KOPT-K1 (cell line): ENCODE results near the gene IGFL1.
"Not testable (repeated sequence)": the region's sequence is repeated elsewhere in the genome, so short reads cannot be mapped to it uniquely, and the experiment has no call there.

Experiments
- H3K27ac ChIP-seq: fragments of 200-600 bp; sonication (generic); 2 replicates; pipeline ENCODE4 v1.5.1; 2016; ENCODE audit warnings: antibody characterized with exemption, mild to moderate bottlenecking, low read depth, low read length; ENCODE audit not compliant: poor library complexity, severe bottlenecking
- H3K36me3 ChIP-seq: fragments of 200-600 bp; sonication (generic); 2 replicates; pipeline ENCODE4 v1.5.1; 2017; ENCODE audit warnings: antibody characterized with exemption, mild to moderate bottlenecking, low read length, moderate library complexity; ENCODE audit not compliant: insufficient read depth
- H3K9me3 ChIP-seq: fragments of 200-600 bp; sonication (generic); 2 replicates; pipeline ENCODE4 v1.5.1; 2017; ENCODE audit warnings: antibody characterized with exemption, low read length, mild to moderate bottlenecking; ENCODE audit not compliant: insufficient read depth, poor library complexity, severe bottlenecking

The IGFL1 gene

DNA sequence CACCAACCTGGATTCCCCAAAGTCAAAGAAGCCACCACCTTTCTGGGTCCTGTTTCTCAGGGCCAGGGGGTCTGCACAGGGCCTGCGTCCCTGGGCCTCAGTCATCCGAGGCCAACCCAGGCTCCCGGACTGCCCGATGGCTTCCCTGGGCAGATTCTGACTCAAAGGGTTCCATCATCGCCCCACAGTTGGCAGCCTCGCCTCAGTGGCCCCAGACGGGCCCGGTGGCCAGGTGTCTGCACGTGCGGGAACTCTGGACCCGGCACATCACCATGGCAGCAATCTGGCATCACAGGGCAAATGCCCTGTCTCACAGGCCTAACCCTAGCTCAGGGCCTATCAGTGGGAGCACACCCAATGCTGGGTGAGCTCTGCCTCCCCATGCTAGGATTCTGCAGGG, 2.9 kb downstream of the IGFL1 start:
- no peaks in the 10 kb centered on the region for H3K36me3 ChIP-seq
- H3K27ac ChIP-seq, result no peak overlapping the region
- no peaks in the 10 kb centered on the region for H3K9me3 ChIP-seq

DNA sequence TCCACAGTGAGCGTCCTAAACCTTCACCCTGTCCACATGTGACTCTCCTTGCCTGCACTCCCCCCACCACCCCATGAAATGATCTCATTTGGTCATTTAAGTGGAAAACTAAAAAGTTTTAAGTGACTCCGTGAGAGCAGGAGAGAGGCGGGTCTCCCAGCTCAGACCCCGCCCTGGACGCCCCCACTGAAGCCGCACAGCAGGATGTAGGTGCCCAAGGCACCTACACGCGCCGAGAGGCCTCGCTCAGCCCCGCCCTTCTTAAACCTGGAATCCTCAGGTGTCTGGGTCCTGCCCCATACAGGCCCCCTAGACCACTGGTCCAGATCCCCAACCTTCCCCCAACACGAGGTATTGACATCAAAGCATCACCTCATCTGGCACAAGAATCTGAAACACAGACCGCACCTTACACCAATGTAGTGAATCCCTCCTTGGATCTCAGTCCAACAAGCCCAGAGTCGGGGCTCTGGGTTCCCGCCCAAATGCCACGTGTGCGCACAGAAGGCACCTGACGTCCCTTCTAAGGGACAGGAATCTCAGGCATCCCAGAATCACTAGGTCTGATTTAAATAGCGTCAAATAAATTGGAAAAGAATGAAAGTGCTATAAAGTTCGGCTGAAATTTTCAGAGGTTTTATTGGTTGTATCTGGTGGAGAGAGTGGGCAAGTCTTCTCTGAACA, 3.5 kb downstream of the IGFL1 start:
- Histone ChIP-seq H3K9me3 (no peaks in the 10 kb centered on the region), H3K36me3 (no peaks in the 10 kb centered on the region), H3K27ac (no peak overlapping the region)

DNA sequence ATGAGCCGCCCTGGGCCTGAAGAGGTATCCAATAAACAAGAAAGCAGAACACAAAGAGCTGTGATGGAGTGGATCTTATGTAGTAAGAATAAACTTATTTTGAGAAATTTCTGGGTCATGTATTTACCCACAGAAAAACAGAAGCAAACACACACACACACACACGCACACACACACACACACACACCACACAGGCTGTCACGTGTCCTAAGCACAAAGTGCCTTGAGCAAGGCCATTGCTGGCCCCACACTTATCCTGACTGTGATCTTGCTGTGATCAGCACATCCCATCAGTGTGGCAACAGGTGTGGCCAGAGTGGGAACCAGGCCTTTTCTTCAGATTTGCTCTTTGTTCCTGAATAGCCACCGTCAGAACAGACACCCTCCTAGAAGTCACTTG, 4.3 kb downstream of the IGFL1 start:
- not testable (repeated sequence) for H3K9me3 ChIP-seq, H3K27ac ChIP-seq, H3K36me3 ChIP-seq

DNA sequence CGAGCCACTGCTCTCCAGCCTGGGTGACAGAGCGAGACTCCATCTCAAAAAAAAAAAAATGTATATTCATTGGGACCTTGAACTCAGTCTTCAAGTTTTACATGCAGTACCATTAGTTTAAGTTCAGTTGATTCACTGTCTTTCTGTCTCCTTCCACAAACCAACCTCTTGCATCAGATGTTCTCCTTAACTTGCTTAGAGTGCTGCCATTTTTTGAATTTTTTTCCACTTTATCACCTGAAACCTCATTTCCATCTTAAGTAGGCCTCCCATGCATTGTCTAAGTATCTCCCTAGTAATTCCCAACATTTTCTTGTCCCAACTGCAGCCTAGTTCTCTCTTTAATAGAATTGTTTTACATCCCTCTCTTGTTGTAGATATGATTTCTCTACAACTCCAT, 8.6 kb downstream of the IGFL1 start:
- H3K9me3 ChIP-seq, H3K27ac ChIP-seq, H3K36me3 ChIP-seq: not testable (repeated sequence)

DNA sequence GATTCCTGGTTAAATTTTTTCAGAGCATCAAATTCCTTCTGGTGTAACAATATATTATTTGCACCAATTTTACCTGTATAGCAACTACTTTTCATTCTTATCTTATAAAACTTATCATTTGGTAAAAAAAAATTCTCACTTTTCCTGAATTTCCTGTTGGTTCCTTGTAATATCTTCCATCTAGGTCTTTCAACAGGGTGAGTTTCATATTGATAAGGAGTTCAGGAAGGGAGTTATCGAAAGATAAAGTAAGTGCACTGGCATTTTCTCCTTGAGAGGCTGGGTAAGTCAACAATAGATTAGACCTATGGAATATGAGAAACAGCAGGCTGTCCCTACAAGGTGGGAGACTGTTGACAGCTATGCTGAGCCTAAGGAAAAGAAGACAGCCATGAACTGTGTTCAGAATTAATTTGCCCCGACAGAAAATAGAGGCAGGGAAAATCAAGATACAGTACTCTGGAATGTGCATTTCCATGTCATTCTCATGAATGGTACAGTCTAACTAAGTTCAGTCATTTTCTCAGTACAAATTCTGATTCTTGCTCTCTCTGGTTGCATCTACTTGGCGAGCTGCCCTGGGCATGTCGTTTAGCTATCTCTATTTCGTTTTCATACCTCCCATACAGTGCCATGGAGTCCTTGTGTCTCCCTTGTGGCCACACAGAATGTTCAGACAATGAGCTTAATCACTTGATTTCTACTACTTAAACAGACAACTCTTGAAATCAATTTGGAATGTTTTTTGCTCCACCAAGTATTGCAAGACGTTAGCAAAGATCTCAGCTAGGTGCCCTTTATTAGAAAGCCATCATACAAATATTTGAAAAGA, 9.9 kb downstream of the IGFL1 start:
- H3K9me3 ChIP-seq, result no peaks in the 10 kb centered on the region
- no peaks in the 10 kb centered on the region for H3K36me3 ChIP-seq
- H3K27ac ChIP-seq, result no peak overlapping the region

DNA sequence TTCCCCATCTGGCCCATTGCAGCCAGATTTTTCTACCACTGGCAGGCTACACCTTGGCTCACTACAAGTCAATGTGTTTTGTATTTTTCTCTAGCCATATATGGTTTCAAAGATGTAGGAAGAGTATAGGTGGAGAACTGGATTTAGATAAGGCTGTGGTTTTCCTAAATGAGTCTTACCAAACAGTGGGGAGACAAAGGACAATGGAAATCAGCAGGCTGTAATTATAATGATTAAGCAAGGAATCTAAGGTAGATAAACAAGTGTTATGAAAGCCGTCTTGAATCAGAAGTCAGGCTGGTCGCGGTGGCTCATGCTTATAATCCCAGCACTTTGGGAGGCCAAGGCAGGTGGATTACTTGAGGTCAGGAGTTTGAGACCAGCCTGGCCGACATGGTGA, 11.2 kb downstream of the IGFL1 start:
- H3K27ac ChIP-seq, result no peak overlapping the region
- no peaks in the 10 kb centered on the region for H3K36me3 ChIP-seq
- no peaks in the 10 kb centered on the region for H3K9me3 ChIP-seq

DNA sequence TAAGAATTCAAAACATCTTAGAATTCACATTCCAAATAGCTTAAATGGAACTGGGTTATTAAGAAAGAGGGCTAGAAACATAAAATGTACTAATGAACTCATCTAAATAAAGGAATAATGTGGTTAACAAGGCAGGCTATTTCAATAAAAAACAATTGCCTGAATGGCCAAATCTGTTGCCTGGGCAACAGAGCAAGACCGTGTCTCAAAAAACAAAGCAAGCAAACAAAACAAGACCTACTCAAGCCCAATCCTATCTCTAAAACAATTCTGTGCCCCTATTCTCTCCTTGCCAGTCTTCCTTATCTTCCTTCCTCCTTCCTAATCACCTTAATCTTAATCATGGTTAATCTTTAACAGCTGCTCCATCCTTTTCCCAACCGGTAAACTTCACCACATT, 12.1 kb downstream of the IGFL1 start:
- H3K27ac ChIP-seq, result no peak overlapping the region
- no peaks in the 10 kb centered on the region for H3K36me3 ChIP-seq
- H3K9me3 ChIP-seq, result no peaks in the 10 kb centered on the region

DNA sequence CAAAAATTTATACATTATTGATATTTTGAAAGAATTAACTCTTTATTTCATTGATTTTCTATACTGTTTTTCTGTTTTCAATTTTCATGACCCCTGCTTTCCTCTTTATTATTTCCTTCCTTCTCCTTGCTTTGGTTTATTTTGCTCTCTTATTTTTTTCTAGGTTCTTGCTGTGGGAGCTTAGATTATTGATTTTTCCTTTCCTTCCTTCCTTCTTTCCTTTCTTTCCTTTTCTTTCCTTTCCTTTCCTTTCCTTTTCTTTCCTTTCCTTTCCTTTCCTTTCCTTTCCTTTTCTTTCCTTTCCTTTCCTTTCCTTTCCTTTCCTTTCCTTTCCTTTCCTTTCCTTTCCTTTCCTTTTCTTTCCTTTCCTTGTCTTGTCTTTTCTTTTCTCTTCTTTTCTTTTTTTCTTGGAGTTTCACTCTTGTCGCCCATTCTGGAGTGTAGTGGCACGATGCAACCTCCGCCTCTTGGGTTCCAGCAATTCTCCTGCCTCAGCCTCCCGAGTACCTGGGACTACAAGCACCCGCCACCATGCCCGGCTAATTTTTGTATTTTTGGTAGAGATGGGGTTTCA, 13.6 kb downstream of the IGFL1 start:
- H3K36me3 ChIP-seq, H3K9me3 ChIP-seq, H3K27ac ChIP-seq: not testable (repeated sequence)

DNA sequence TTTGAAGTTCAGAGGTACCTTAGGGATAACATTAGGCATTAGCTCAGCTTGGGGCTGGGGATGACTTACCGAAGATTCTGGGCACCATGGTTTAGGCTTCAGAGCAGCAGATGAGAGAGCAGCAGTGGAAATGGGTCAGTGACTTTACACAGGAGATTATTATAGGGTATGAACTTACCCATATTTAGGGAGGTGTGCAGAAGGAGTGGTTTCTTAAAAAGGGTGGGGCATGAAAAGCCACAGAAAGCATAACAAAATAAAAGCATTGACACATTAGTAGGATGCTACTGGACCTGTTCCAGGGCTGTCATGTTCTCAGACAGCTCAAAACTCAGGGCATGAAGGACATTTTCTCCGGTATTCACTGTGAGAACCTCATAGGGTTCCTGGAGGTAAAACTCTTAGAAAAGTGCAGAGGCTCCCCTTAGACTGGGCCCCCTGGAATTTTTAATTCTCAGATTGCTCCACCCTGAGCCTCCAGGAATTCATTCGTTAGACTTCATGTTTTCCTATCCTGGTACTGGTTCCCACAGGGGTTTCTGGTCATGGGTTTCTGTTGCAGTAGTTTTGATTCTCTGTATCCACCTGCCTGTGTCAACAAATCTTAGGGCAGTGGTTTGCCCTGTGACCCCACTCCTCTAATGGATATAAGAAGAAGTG, 20.7 kb downstream of the IGFL1 start:
- no peaks in the 10 kb centered on the region for H3K36me3 ChIP-seq
- H3K9me3 ChIP-seq, result no peaks in the 10 kb centered on the region
- H3K27ac ChIP-seq, result no peak overlapping the region

DNA sequence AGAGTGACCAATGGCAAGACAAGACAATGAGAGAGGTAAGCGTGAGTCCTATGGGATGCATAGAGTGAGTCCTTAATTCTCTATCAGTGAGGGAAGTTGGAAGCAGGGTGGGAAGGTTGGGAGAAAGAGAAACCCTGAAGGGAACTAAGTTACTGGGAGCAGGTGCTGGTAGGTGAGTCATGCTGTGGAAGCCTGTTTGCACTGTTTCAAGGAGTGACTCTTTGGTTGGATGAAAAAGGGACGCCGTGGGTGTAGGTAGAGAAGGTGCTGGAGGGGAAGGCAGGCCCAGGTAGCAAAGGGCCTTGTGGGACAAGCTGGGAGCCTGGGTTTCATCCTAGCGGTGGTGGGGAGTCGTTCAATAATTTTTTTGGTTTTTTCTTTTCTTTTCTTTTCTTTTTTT, 21.9 kb downstream of the IGFL1 start:
- Histone ChIP-seq H3K27ac (no peak overlapping the region), H3K9me3 (no peaks in the 10 kb centered on the region), H3K36me3 (no peaks in the 10 kb centered on the region)

DNA sequence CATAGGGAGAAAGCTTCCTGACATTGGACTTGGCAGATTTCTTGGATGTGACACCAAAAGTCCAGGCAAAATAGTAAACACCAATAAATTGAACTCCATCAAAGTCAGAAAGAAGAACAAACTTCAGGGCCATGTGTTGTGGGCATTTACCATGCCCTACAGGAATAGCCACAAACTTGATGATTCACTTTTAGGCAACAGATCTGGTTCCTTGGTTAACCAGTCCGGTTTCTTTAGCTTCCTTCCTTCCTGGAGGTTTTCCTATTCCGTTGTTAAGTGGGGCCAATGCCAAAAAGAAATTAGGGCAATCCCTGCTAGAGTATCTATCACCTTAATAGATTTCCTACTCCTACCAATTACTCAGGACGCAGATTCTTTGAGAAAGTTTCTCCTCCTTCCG, 25.2 kb downstream of the IGFL1 start:
- Histone ChIP-seq H3K9me3 (no peaks in the 10 kb centered on the region), H3K27ac (no peak overlapping the region)

DNA sequence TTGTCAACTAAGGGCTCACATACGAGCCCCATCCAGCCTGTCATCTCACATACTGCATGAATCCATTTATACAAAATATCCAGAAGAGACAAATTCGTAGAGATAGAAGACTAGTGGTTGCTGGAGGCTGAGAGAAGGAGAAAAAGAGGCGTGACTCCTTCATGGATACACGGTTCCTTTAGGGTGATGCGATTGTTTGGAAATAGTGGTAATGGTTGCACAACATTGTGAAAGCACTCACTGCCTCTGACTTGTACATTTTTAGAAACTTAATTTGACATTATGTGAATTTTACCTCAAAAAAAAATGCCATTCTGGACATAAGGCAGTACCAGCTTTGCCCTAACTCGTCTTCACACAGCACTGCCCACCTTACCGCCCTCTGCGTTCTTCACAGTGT, 27.3 kb downstream of the IGFL1 start:
- Histone ChIP-seq H3K9me3 (no peaks in the 10 kb centered on the region), H3K36me3 (no peaks in the 10 kb centered on the region), H3K27ac (no peak overlapping the region)

More for the DNA sequence above, 25.2 kb downstream of the IGFL1 start:
- no peaks in the 10 kb centered on the region for H3K36me3 ChIP-seq

DNA sequence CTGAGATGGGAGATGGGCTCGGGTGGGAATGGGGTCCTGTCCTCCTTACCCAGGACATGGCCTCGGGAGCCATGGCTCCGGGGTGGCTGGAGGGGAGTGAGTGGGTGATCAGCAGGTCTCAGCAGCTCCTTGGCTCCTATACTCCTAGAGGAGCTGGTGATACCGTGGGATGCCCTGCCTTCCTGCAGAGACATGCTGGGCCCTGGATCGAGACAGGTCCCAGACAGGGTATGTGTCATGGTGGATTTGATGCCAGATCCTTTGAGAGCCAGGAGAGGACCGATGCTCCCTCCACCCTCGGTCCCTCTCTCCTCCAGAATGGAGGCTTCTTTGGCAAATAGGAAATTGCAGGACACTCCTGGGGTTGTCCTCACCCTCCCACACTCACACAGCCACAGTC, 32.0 kb downstream of the IGFL1 start:
- H3K9me3 ChIP-seq, H3K36me3 ChIP-seq, H3K27ac ChIP-seq: not testable (repeated sequence)

DNA sequence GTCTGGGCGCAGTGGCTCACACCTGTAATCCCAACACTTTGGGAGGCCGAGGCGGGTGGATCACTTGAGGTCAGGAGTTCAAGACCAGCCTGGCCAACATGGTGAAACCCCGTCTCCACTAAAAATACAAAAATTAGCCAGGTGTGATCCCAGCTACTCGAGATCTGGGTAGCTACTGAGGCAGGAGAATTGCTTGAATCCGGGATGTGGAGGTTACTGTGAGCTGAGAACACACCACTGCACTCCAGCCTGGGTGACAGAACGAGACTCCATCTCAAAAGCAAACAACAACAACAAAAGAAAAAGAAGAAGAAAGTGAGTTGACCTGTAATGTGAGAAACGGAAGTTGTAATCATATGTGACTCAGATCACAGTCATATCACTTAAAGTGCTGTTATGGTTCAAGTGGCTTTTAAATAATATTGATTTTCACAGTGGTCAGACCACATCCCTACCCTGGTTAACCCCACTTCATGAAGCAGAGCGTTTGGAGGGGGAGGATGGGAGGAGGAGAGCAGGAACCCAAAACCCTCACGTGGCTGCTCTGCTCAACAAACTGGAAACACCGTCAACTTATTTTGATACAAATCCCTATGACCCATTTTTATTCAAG, 33.2 kb downstream of the IGFL1 start:
- H3K27ac ChIP-seq, H3K36me3 ChIP-seq: not testable (repeated sequence)

DNA sequence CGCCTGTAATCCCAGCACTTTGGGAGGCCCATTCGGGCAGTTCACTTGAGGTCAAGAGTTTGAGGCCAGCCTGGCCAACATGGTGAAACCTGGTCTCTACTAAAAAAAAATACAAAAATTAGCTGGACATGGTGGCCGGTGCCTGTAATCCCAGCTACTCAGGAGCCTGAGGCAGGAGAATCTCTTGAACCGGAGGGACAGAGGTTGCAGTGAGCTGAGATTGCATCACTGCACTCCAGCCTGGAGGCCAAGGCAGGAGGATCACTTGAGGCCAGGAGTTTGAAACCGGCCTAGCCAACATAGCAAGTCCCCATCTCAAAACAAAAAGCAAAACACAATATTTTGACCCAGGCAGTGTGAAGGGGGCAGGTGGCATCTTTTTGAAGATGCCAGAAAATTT, 35.3 kb downstream of the IGFL1 start:
- not testable (repeated sequence) for H3K36me3 ChIP-seq, H3K9me3 ChIP-seq

More for the DNA sequence above, 33.2 kb downstream of the IGFL1 start:
- H3K9me3 ChIP-seq, result not testable (repeated sequence)

More for the DNA sequence above, 35.3 kb downstream of the IGFL1 start:
- H3K27ac ChIP-seq, result not testable (repeated sequence)
